T-cell (primary cell): Measurements from ENCODE around the gene AGAP3. TPM values are rescaled to one million over a fixed set of nuclear protein-coding genes. Genes with fewer than 3 reads are reported as not detected.
"Not testable (repeated sequence)": the region's sequence is repeated elsewhere in the genome, so short reads cannot be mapped to it uniquely, and the experiment has no call there.

Experiments used
- ATAC-seq, 4 experiments: fragments of 200-7000 bp in 3 of 4; fragments of 150-1000 bp in 1 of 4; cut with Tn5 transposase; replicated peaks in 1 of 4; 1 replicate in 3 of 4; 2 replicates in 1 of 4; pipeline ENCODE4 v1.10.0; 2021; ENCODE audit warnings: moderate library complexity in 3 of 4, mild to moderate bottlenecking in 2 of 4, moderate number of reproducible peaks in 1 of 4
- CTCF ChIA-PET, 2 donors: fragments of 300-600 bp; sonication (Branson Sonifier 250); formaldehyde crosslinking; loops; one replicate each; lab custom pipeline; 2022; ENCODE audit warnings: antibody characterized with exemption in 2 of 2; lab: Charles Lee
- POLR2A ChIA-PET, 2 donors: fragments of 300-600 bp; sonication (Branson Sonifier 250); formaldehyde crosslinking; loops; one replicate each; lab custom pipeline; 2022; ENCODE audit warnings: antibody characterized with exemption in 2 of 2; lab: Charles Lee
- DNase-seq, 35 experiments: peaks; one replicate each; pipeline versions ENCODE4 v3.0.0 to v3.0.0-alpha.2; 2013 to 2023
- H3K27ac ChIP-seq: one replicate; pipeline ENCODE4 v1.5.1; 2013; ENCODE audit warnings: low read length
- H3K27me3 ChIP-seq, 2 experiments: replicated peaks in 1 of 2; 1 replicate in 1 of 2; 2 replicates in 1 of 2; pipeline versions ENCODE4 v1.6.1 to v1.7.0; 2013; ENCODE audit warnings: low read length in 1 of 2, mixed read lengths in 1 of 2; ENCODE audit not compliant: control insufficient read depth in 2 of 2, insufficient read depth in 2 of 2; ENCODE audit errors: extremely low read depth in 1 of 2
- H3K36me3 ChIP-seq, 2 donors: 1 replicate in 1 of 2; 2 replicates in 1 of 2; pipeline versions ENCODE4 v1.6.1 to v1.7.0; 2013; ENCODE audit warnings: low read length in 1 of 2; ENCODE audit not compliant: control insufficient read depth in 2 of 2, insufficient read depth in 1 of 2; ENCODE audit errors: extremely low read depth in 1 of 2
- H3K4me1 ChIP-seq, 2 experiments: 1 replicate in 1 of 2; 2 replicates in 1 of 2; pipeline versions ENCODE4 v1.6.1 to v1.7.0; 2013; ENCODE audit warnings: low read length in 2 of 2, mixed read lengths in 1 of 2; ENCODE audit not compliant: insufficient read depth in 2 of 2, control insufficient read depth in 1 of 2; ENCODE audit errors: extremely low read depth in 1 of 2
- H3K4me3 ChIP-seq, 2 donors: 1 replicate in 1 of 2; 2 replicates in 1 of 2; pipeline versions ENCODE4 v1.5.1 to v1.7.0; 2013; ENCODE audit warnings: mild to moderate bottlenecking in 2 of 2, low read length in 1 of 2, moderate library complexity in 1 of 2; ENCODE audit not compliant: control insufficient read depth in 1 of 2; ENCODE audit errors: extremely low read depth in 1 of 2
- H3K9me3 ChIP-seq: 2 replicates; pipeline ENCODE4 v1.7.0; 2013
- H3K27ac Mint-ChIP-seq, 2 donors: one replicate each; pipeline ENCODE4 v1.8.0; 2020 to 2021; ENCODE audit warnings: mild to moderate bottlenecking in 2 of 2, mixed read lengths in 2 of 2
- H3K27me3 Mint-ChIP-seq, 2 donors: one replicate each; pipeline ENCODE4 v1.8.0; 2021 to 2022; ENCODE audit warnings: mixed read lengths in 2 of 2
- H3K36me3 Mint-ChIP-seq: one replicate; pipeline ENCODE4 v1.8.0; 2021; ENCODE audit warnings: mixed read lengths
- H3K4me1 Mint-ChIP-seq, 3 donors: one replicate each; pipeline ENCODE4 v1.8.0; 2020 to 2022; ENCODE audit warnings: mixed read lengths in 3 of 3, mild to moderate bottlenecking in 1 of 3
- H3K4me3 Mint-ChIP-seq, 3 donors: one replicate each; pipeline ENCODE4 v1.8.0; 2020 to 2022; ENCODE audit warnings: mild to moderate bottlenecking in 3 of 3, mixed read lengths in 3 of 3, moderate library complexity in 3 of 3
- H3K9me3 Mint-ChIP-seq, 3 donors: one replicate each; pipeline ENCODE4 v1.8.0; 2020 to 2022; ENCODE audit warnings: mixed read lengths in 3 of 3
- WGBS: methylation state at CpG from one replicate; pipeline ENCODE4 v1.1.5; 2013; ENCODE audit warnings: missing lambda C conversion rate; ENCODE audit not compliant: insufficient coverage; 5-methylcytosine and 5-hydroxymethylcytosine counted together
- total RNA-seq, 35 experiments: library from RNA in 6 of 35; stranded (reverse) in 6 of 35; fragments of 120-200 nt in 1 of 35; gene quantifications; one replicate each; pipeline versions ENCODE4 v1.2.1 to v1.2.4 and lab custom pipeline; 2013 to 2026

The AGAP3 gene
- total RNA-seq, result 10 to 100 TPM; 28.2 to 67.3 (median 50.9) TPM
- total RNA-seq (2013), result 15.1 TPM
- total RNA-seq (lab: John Stamatoyannopoulos, UW), result 6.6 to 70.0 (median 33.0) reads per million in 29 experiments

GRCh38 chr7:151085691-151086620 is at the start of gene AGAP3:
TSS of gene AGAP3 (plus strand) at chr7:151086475. CDS start at chr7:151086742, 267 bp downstream.
- WGBS, result 1% methylated on average over 64 of the region's 84 CpGs
- Histone ChIP-seq H3K27ac (no peak within 1 kb of the TSS), H3K9me3 (no peaks in the 10 kb centered on the region), H3K4me3 (peak within 1 kb of the TSS; percentile 66 to 80), H3K27me3 (peaks cover 0 to 23% of the 10 kb centered on the region in 2 experiments), H3K4me1 (peaks cover 17 to 72% of the 10 kb centered on the region in 2 experiments), H3K36me3 (no peaks in the 10 kb centered on the region)
- Mint-ChIP-seq H3K9me3 (no peaks in the 10 kb centered on the region), H3K27me3 (peaks cover 4 to 11% of the 10 kb centered on the region in 2 donors), H3K36me3 (no peaks in the 10 kb centered on the region), H3K4me3 (peak within 1 kb of the TSS; percentile 83 to 92 (median 89)), H3K27ac (peak within 1 kb of the TSS; percentile 75 to 83), H3K4me1 (peaks cover 42 to 51% (median 49%) of the 10 kb centered on the region in 3 donors)
- ATAC-seq, result peak; percentile 5 to 17 (median 9)
- CTCF ChIA-PET, result interaction anchor here in 1 of 2 donors (1.4 kb wide), 1 partner anchor 58 kb away, joined by 8 read pairs; the partner anchor contains the start of gene ABCB8
- DNase-seq, result peak in 30 of 35 experiments; percentile 7 to 71 (median 44)
- POLR2A ChIA-PET, result no interaction called here

GRCh38 chr7:151038951-151039849 is 47.1 kb upstream of the AGAP3 start:
- Mint-ChIP-seq H3K9me3 (no peaks in the 10 kb centered on the region), H3K4me3 (no peak overlapping the region), H3K27ac (peak overlapping the region; percentile 46 to 48), H3K27me3 (no peaks in the 10 kb centered on the region), H3K4me1 (peaks cover 0 to 12% (median 9%) of the 10 kb centered on the region in 3 donors), H3K36me3 (peaks cover 17% of the 10 kb centered on the region)
- 73% methylated on average over 5 of the region's 12 CpGs for WGBS
- ATAC-seq (peak; percentile 29 to 57 (median 38)), DNase-seq (peak in 4 of 35 experiments; percentile 26 to 43 (median 33))
- ChIA-PET CTCF (interaction anchor here in 1 of 2 donors (0.8 kb wide), 1 partner anchor 21 kb away, joined by 3 read pairs; no protein-coding TSS in a partner anchor), POLR2A (no interaction called here)
- H3K4me3 ChIP-seq, result no peak overlapping the region
- H3K9me3 ChIP-seq, result no peaks in the 10 kb centered on the region
- H3K27me3 ChIP-seq, result no peaks in the 10 kb centered on the region
- no peak overlapping the region for H3K27ac ChIP-seq
- peaks cover 17 to 45% of the 10 kb centered on the region in 2 donors for H3K36me3 ChIP-seq
- peaks cover 0 to 10% of the 10 kb centered on the region in 2 experiments for H3K4me1 ChIP-seq

- no peak overlapping the region for H3K27ac Mint-ChIP-seq
- H3K27me3 Mint-ChIP-seq, result no peaks in the 10 kb centered on the region
- ATAC-seq (no peak), DNase-seq (no peak)
- WGBS, result 71% methylated on average over 12 of the region's 18 CpGs
- Histone ChIP-seq H3K27me3 (no peaks in the 10 kb centered on the region), H3K36me3 (peaks cover 17 to 42% of the 10 kb centered on the region in 2 donors), H3K4me3 (no peak overlapping the region), H3K9me3 (no peaks in the 10 kb centered on the region), H3K4me1 (peaks cover 0 to 10% of the 10 kb centered on the region in 2 experiments), H3K27ac (no peak overlapping the region)
- H3K9me3 Mint-ChIP-seq, result no peaks in the 10 kb centered on the region
- POLR2A ChIA-PET, result no interaction called here
- CTCF ChIA-PET, result interaction anchor here in 1 of 2 donors (0.8 kb wide), 1 partner anchor 22 kb away, joined by 3 read pairs; no protein-coding TSS in a partner anchor
- H3K36me3 Mint-ChIP-seq, result peaks cover 17% of the 10 kb centered on the region
- no peak overlapping the region for H3K4me3 Mint-ChIP-seq
- peaks cover 0 to 12% (median 9%) of the 10 kb centered on the region in 3 donors for H3K4me1 Mint-ChIP-seq
Observed at GRCh38 chr7:151039850-151040548, 46.3 kb upstream of the AGAP3 start.

- Mint-ChIP-seq H3K36me3 (peaks cover 21% of the 10 kb centered on the region), H3K27me3 (no peaks in the 10 kb centered on the region), H3K4me1 (peaks cover 0 to 12% (median 9%) of the 10 kb centered on the region in 3 donors), H3K4me3 (no peak overlapping the region), H3K27ac (no peak overlapping the region), H3K9me3 (no peaks in the 10 kb centered on the region)
- Histone ChIP-seq H3K4me1 (peaks cover 0 to 10% of the 10 kb centered on the region in 2 experiments), H3K9me3 (no peaks in the 10 kb centered on the region), H3K4me3 (no peak overlapping the region), H3K36me3 (peaks cover 17 to 35% of the 10 kb centered on the region in 2 donors), H3K27ac (no peak overlapping the region), H3K27me3 (no peaks in the 10 kb centered on the region)
- DNase-seq, result no peak
- ChIA-PET CTCF (no interaction called here), POLR2A (no interaction called here)
- no peak for ATAC-seq
- WGBS, result 95% methylated on average over 27 of the region's 30 CpGs
Observed at GRCh38 chr7:151040616-151041375, 45.5 kb upstream of the AGAP3 start.

- H3K9me3 ChIP-seq, POLR2A ChIA-PET, H3K27me3 ChIP-seq, H3K27ac ChIP-seq, CTCF ChIA-PET, ATAC-seq, DNase-seq, H3K9me3 Mint-ChIP-seq, H3K4me3 ChIP-seq, H3K27ac Mint-ChIP-seq, H3K4me3 Mint-ChIP-seq, H3K27me3 Mint-ChIP-seq: not testable (repeated sequence)
- H3K36me3 Mint-ChIP-seq, result peaks cover 13% of the 10 kb centered on the region
- H3K4me1 Mint-ChIP-seq, result peaks cover 0 to 12% (median 9%) of the 10 kb centered on the region in 3 donors
- Histone ChIP-seq H3K36me3 (peaks cover 11 to 19% of the 10 kb centered on the region in 2 donors), H3K4me1 (peaks cover 0 to 10% of the 10 kb centered on the region in 2 experiments)
- 96% methylated on average over 5 of the region's 10 CpGs for WGBS
Observed at GRCh38 chr7:151043449-151043848, 42.8 kb upstream of the AGAP3 start.
